ENCODE data around the gene DEPP1.

DEPP1 gene

GRCh38 chr10:44993226-44993921, 14.8 kb upstream of the DEPP1 start:
- DNase-seq (ENCODE audit: low spot score) = no peak

- DNase-seq (ENCODE audit: low spot score) = no peak
These were observed 14.2 kb upstream of the DEPP1 start for GRCh38 chr10:44992732-44993225.

DNA sequence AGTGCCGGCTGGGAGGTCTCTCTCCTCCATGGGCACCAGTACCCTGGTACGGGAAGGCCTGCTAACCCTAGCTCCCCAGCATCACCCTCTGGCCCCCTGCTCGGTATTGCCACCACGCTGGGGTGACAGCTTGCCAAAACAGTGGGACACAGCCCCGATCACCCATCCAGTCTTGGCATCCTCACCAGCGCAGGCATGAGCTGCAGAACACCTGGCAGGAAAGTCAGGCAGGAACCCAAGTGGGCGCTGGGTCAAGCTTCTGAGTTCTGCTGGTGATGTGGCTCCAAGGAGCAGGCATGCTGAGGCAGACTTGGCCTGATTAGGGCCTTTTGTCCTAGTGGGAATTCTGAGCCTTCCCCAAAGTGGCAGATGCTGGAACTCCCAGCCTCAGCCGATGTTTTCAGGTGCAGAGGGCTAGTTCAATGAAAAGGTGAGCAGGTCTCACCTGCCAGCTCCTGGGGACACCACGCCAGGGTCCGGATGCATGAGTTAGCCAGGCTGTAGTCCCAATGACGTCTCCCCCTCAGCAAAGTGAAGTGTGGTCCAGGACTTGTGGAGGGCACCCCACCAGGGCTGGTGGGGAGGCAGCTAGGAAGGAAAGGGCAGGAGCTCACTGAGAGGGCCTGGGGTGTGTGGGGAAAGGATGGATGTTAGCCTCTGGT, 13.6 kb upstream of the DEPP1 start:
- DNase-seq (ENCODE audit: low spot score) = no peak

- no peak for DNase-seq (ENCODE audit: low spot score)
These were observed 13.0 kb upstream of the DEPP1 start for GRCh38 chr10:44991571-44991970.

GRCh38 chr10:44990965-44991364, 12.4 kb upstream of the DEPP1 start:
- DNase-seq (ENCODE audit: low spot score) = no peak

GRCh38 chr10:44990302-44990655, 11.7 kb upstream of the DEPP1 start:
- no peak for DNase-seq (ENCODE audit: low spot score)

DNA sequence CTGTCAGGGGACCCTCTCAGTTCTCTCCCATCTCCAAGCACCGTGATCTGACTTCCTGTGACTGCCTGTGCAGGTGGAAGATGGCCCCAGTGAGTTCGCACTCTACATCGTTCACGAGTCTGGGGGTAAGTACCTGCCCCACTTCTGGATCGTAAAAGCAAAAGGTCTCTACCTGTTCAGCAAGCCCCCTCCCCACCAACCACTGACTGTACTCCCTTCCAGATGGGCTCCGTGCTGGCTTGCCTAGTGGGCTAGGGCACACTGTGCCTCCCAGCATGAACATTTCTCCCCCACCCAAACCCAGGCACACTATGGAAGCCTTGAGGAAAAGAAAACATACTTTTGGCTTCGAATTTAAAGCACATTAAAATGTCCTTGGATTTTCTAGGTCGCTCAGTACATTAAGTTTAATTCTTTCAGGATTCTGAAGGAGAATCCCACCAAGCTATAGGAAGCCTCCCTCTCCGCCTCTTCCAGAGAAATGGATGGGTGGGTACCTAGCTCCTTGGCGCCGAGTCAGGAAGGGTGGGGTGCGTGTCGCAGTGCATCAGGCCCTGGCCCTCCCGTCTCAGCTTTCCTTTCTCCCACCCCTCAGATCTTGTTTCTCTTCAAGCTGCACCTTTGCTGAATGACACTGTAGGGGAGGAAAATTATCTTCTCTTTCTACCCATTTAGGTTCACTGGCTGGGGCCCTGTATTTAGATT, 11.1 kb upstream of the DEPP1 start:
- DNase-seq (ENCODE audit: low spot score) = no peak

DNA sequence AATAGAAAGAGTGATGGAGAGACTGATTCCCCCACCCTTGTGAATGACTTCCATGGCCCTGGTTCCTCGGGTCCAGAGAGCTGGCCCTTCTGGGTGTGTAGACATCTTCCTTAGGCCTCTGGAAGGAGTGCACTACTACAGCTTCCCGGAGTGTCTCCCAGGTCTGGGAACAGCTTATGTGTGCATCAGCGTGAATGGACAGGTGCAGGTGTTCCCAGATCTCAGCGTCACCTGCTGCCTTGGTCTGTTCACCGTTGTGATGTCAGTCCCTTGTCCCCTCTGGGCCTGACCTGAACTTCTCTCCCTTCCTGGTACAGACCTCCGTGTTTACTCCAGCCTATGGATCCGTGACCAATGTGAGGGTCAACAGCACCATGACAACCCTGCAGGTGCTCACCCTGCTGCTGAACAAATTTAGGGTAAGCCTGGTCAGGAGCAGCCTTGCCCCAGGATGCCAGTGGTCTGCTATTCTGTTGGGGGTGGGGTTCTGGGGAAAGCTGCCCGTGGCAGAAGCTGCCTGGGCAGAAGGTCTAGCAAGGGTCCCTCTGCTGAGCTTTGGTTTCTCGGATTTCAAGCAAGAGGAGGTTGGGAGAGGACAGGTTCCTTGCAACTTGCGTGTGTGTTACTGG, 10.5 kb upstream of the DEPP1 start:
- no peak for DNase-seq (ENCODE audit: low spot score)

GRCh38 chr10:44986670-44987069, 8.1 kb upstream of the DEPP1 start:
- DNase-seq (ENCODE audit: low spot score) = peak; percentile 3

- no peak for DNase-seq (ENCODE audit: low spot score)
These were observed 7.6 kb upstream of the DEPP1 start for GRCh38 chr10:44986179-44986578.

GRCh38 chr10:44985175-44985681, 6.6 kb upstream of the DEPP1 start:
- no peak for DNase-seq (ENCODE audit: low spot score)

DNA sequence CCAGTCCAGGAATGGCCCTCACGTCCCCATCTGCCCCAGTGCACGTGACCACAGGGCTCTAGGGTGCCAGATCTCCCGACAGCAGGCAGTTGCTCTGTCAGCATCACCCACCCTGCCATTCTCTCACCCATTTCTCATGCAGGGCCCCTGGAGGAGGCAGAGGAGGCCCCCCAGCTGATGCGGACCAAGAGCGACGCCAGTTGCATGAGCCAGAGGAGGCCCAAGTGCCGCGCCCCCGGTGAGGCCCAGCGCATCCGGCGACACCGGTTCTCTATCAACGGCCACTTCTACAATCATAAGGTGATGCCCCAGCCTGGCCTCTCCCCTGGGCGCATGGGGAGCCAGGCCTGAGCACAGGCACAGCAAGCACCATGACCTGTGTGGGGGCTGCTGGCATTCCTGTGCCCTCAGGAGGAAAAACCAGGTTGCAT, 6.1 kb upstream of the DEPP1 start:
- no peak for DNase-seq (ENCODE audit: low spot score)

DNA sequence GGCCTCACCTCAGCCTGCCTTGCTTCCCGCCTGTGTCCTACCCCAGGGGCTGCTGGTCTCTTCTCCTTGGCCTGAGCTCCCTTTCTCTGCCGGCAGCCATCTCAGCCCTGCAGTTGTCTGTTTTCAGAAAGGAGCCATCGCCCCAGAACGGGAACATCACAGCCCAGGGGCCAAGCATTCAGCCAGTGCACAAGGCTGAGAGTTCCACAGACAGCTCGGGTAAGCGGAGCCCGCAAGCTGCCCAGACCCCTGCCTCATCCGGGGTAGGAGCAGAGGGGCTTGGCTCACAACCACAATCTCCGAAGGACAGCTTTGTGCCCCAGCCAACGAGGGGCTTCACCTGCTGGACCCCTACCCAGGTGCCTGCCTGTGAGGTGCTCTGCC, 5.3 kb upstream of the DEPP1 start:
- no peak for DNase-seq (ENCODE audit: low spot score)

DNA sequence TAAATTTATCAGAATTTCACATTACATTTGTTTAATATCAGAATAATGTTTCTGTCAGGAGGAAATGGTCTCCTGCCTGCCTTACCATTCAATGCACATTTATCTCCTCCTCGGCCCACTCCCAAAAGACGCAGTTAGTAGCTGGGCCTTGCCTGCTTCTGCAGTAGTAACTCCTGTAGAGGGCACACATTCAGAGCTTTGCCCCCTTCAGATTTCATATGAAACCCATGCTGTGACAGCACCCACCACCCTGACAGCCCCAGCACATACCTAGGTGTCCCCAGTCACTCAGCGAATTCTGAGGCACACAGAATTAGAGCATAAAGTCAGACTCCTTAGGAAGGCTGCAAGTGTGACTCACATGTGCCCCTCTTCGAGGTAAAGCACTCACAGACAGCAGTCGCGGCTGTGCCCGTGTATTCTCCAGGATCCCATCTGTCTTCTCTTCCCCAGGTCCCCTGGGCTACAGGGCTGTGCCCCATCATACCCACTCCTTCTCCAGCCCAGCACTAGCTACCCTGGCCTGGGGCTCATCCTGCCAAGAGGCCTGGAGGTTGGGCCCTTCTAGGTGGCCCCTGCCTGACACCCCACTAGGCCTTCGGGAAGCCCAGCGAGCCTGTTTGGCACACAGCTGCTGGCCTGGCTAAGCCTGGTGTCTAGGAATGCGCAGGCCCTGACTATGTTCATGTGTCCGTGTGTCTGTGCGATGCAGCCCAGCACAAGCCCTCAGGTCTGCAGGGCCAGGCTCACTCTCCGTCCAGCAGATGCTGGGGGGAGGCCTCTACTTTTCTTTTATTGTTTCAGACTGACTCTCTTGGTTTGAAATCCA, 4.7 kb upstream of the DEPP1 start:
- no peak for DNase-seq (ENCODE audit: low spot score)

DNA sequence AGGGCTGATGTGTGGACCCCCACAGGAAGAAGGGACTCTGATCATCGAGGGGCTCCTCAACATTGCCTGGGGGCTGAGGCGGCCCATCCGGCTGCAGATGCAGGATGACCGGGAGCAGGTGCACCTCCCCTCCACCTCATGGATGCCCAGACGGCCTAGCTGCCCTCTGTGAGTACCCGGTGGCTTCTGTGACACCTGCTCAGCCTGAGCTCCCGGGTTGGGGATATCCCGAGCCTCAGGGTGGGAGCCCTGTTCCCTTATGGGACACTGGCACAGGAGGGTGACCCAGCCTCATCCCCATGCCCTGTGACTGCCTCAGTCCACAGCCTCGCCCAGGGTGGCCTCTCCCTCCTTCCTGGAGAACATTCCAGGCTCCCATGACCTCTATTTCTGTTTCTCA, 3.9 kb upstream of the DEPP1 start:
- DNase-seq (ENCODE audit: low spot score) = no peak

DNA sequence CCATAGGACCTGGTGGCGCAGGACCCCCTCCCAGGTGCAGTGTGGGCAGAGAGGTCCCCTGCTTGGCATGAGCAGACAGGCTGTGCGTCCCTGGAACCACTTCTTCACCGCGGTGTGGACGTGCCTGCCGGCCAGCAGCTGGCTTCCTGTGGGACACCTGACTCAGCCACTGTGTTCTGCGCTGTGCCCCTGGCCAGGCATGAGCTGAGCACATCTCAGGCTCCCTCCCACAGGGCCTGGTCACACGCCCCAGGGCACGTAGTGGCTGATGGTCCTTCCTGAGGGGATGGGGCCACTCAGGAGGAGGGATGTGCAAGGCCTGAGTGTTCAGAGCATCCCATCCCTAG, 3.5 kb upstream of the DEPP1 start:
- DNase-seq (ENCODE audit: low spot score) = no peak

DNA sequence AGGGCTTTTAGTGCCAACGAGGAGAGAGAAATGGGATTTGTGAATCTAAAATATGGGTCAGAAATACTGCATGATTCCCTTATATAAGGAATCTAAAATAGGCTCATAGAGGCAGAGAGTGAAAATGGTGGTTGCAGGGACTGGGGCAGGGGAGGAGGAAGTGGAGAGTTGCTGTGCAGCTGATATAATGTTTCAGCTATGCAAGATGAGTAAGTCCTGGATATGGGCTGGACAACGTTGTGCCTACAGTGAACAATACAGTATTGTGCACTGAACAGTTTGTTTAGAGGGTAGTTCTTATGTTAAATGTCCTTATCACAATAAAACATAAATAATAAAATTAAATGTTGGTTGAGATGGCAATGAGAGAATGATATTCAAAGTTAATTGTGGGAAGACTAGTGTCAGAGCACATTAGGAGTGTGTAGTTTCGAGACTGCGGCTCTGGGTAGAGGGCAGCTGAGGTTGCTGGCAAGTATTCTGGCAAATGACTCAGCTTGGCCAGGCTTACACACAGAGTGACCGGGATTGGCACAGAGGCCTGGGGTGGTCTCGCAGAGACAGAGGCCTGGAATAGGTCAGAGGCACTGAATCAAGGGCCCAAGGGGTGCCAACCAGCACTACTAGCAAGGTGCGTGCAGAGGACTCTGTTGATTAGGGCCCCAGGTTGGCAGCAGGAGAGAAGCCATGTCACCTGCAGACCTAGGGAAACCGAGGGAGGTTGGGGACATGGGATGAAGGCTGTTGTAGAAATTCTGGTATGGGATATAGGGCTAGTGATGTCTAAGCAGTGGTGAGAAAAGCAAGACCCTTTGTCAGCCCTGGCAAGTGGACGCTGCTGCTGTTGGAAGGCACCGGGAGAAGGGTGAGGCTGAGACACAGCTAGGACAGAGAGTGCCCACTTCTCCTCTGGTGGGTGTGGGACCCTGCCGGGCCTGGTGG, 2.8 kb upstream of the DEPP1 start:
- DNase-seq (ENCODE audit: low spot score) = peak; percentile 66

DNA sequence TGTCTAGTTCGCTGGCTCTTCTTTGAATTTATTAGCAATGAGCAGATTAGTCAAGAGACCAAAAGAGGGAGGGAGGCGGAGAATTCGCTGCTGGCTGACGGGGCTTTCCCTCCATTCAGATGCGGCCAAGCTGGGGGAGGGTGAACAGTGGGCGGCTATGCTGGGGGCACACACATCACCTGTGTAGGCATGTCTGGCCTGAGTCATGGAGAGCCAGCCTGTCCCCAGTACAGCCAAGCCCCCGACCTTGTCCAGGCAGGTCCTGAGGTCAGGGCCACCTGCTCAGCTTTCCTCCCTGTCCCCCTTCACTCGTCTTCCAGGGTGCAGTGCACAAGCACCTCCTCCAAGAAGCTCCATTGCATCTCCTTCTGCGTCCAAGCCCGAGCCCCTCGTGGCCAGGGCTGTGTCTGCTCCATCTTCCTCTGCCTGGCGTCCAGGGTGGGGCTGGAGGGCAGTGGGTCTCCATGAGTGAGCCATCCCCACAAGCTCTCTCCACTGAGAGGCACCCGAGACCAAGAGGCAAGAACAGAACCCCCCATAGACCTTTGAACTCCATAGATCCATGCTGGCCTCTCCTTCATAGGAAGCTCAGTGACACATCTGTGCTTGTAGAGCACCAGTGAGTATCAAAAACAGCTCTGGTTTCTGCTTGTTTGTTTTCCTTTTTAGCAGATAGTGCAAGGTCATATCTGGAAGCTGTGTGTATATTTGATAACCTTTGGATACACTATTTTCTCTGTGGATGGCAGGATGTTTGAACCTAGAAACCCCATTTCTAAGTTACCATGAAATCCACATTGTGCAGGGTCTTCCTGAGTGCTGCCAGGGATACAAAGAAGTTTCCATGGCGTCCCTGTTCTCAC, 1.9 kb upstream of the DEPP1 start:
- DNase-seq (ENCODE audit: low spot score) = no peak

DNA sequence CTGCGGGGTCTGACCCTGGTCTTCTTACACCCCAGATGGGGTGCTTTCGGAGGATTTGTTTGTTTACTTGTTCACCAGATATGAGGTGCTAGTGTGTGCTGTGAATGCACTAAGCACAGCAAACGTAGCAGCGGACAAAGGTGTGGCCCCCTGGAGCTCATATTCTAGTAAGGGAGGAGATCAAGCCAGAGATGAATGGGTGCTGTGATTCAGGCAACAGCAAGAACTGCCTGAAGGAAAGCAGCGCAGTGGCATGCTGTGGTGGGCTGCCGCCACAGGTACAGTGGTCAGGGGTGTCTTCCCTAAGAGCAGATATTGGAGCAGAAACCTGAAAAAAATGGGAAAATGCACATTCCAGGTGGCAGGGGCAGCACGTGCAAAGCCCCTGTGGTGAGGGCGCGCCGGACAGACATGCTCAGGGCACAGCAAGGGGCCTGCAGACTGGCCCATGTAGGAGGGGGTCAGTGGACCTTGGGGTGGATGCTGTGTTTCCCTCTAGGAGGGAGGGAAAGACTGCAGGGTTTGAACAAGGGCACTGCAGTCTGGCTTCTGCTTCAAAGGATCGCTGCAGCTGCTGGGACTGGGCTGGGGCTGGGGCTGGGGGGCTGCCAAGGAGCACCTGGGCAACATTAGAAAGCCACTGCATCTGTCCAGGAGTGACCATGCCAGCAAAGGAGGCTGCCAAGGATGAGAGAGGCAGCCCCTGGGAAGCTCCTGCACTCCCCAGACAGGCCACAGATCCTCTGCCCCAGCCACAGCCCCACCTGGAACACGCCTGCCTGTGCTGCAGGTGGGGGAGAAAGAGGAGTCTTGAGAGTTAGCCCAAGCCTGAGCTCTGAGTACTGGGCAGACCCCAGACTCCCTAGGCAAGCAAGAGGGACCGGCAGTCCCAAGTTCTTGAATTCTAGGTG, 927 bp upstream of the DEPP1 start:
- no peak for DNase-seq (ENCODE audit: low spot score)

Measured in COLO829 (cell line).